PC-9 (cell line): Measurements from ENCODE around the gene C5orf63.

Experiments used
- CTCF ChIP-seq: fragments of 200-600 bp; sonication (generic); conservative IDR thresholded peaks from 2 replicates; pipeline ENCODE4 v1.6.1; 2017; ENCODE audit warnings: mixed run types, antibody characterized with exemption, mild to moderate bottlenecking, moderate library complexity
- EZH2 ChIP-seq: fragments of 200-600 bp; sonication (generic); IDR thresholded peaks from 2 replicates; pipeline ENCODE4 v1.8.0; 2017; ENCODE audit warnings: antibody characterized with exemption, low read depth

GRCh38 chr5:127042593-127042992 is 30.7 kb downstream of the C5orf63 start:
- TF ChIP-seq CTCF: no peak
- no peak for TF ChIP-seq EZH2
